ENCODE measurements around the gene NDUFAF2.
"Not testable (repeated sequence)": the region's sequence is repeated elsewhere in the genome, so short reads cannot be mapped to it uniquely, and the experiment has no call there.

The NDUFAF2 gene

GRCh38 chr5:61186634-61187033 is 241.6 kb downstream of the NDUFAF2 start:
- H3K36me3 ChIP-seq (ENCODE audit: control insufficient read depth in 4 of 4, insufficient read depth in 4 of 4, low read length in 3 of 4): no peaks in the 10 kb centered on the region
- H3K4me3 ChIP-seq (ENCODE audit: control insufficient read depth in 1 of 7, extremely low read depth in 1 of 7, insufficient read depth in 4 of 7, low read depth in 2 of 7, low read length in 6 of 7): no peak overlapping the region
- H3K27me3 ChIP-seq (replicated peaks in 2 of 5; ENCODE audit: control insufficient read depth in 4 of 5, insufficient read depth in 5 of 5, low read length in 4 of 5): no peaks in the 10 kb centered on the region
- WGBS (ENCODE audit: insufficient coverage): 92% methylated on average over 2 of the region's 2 CpGs
- H3K4me1 ChIP-seq (ENCODE audit: control extremely low read depth in 1 of 4, control insufficient read depth in 4 of 4, insufficient read depth in 4 of 4, low read length in 3 of 4): peaks cover 0 to 8% (median 6%) of the 10 kb centered on the region in 4 experiments
- H3K9me3 ChIP-seq (ENCODE audit: control extremely low read depth in 1 of 5, control insufficient read depth in 4 of 5, insufficient read depth in 2 of 5, low read depth in 1 of 5, low read length in 4 of 5): peaks cover 0 to under 1% (median 0%) of the 10 kb centered on the region in 5 experiments
- ChIA-PET CTCF (no interaction called here), POLR2A (no interaction called here)
- H3K27ac ChIP-seq (ENCODE audit: insufficient read depth in 1 of 2, low read depth in 1 of 2, low read length in 2 of 2, poor library complexity in 1 of 2, severe bottlenecking in 2 of 2): no peak overlapping the region
- no peak for DNase-seq

- H3K27me3 ChIP-seq (replicated peaks in 2 of 5; ENCODE audit: control insufficient read depth in 4 of 5, insufficient read depth in 5 of 5, low read length in 4 of 5); DNase-seq; H3K27ac ChIP-seq (ENCODE audit: insufficient read depth in 1 of 2, low read depth in 1 of 2, low read length in 2 of 2, poor library complexity in 1 of 2, severe bottlenecking in 2 of 2); CTCF ChIA-PET; H3K4me3 ChIP-seq (ENCODE audit: control insufficient read depth in 1 of 7, extremely low read depth in 1 of 7, insufficient read depth in 4 of 7, low read depth in 2 of 7, low read length in 6 of 7); POLR2A ChIA-PET; H3K4me1 ChIP-seq (ENCODE audit: control extremely low read depth in 1 of 4, control insufficient read depth in 4 of 4, insufficient read depth in 4 of 4, low read length in 3 of 4); H3K9me3 ChIP-seq (ENCODE audit: control extremely low read depth in 1 of 5, control insufficient read depth in 4 of 5, insufficient read depth in 2 of 5, low read depth in 1 of 5, low read length in 4 of 5); H3K36me3 ChIP-seq (ENCODE audit: control insufficient read depth in 4 of 4, insufficient read depth in 4 of 4, low read length in 3 of 4): not testable (repeated sequence)
These were observed 242.3 kb downstream of the NDUFAF2 start for GRCh38 chr5:61187352-61187751.

- H3K4me3 ChIP-seq (ENCODE audit: control insufficient read depth in 1 of 7, extremely low read depth in 1 of 7, insufficient read depth in 4 of 7, low read depth in 2 of 7, low read length in 6 of 7); H3K4me1 ChIP-seq (ENCODE audit: control extremely low read depth in 1 of 4, control insufficient read depth in 4 of 4, insufficient read depth in 4 of 4, low read length in 3 of 4); CTCF ChIA-PET; DNase-seq; H3K9me3 ChIP-seq (ENCODE audit: control extremely low read depth in 1 of 5, control insufficient read depth in 4 of 5, insufficient read depth in 2 of 5, low read depth in 1 of 5, low read length in 4 of 5); H3K27me3 ChIP-seq (replicated peaks in 2 of 5; ENCODE audit: control insufficient read depth in 4 of 5, insufficient read depth in 5 of 5, low read length in 4 of 5); POLR2A ChIA-PET; H3K36me3 ChIP-seq (ENCODE audit: control insufficient read depth in 4 of 4, insufficient read depth in 4 of 4, low read length in 3 of 4); H3K27ac ChIP-seq (ENCODE audit: insufficient read depth in 1 of 2, low read depth in 1 of 2, low read length in 2 of 2, poor library complexity in 1 of 2, severe bottlenecking in 2 of 2): not testable (repeated sequence)
- 96% methylated on average over 2 of the region's 2 CpGs for WGBS (ENCODE audit: insufficient coverage)
These were observed 242.8 kb downstream of the NDUFAF2 start for GRCh38 chr5:61187826-61188225.

- WGBS (ENCODE audit: insufficient coverage): 100% methylated on average over 1 of the region's 2 CpGs
- ChIA-PET CTCF (interaction anchor here (1.0 kb wide), 1 partner anchor 40 kb away, joined by 3 read pairs; no protein-coding TSS in a partner anchor), POLR2A (no interaction called here)
These were observed 253.6 kb downstream of the NDUFAF2 start for GRCh38 chr5:61198606-61199005.

GRCh38 chr5:61200582-61201155 is 255.7 kb downstream of the NDUFAF2 start:
- DNase-seq: no peak
- Histone ChIP-seq H3K27me3 (replicated peaks in 2 of 5; ENCODE audit: control insufficient read depth in 4 of 5, insufficient read depth in 5 of 5, low read length in 4 of 5) (no peaks in the 10 kb centered on the region), H3K4me1 (ENCODE audit: control extremely low read depth in 1 of 4, control insufficient read depth in 4 of 4, insufficient read depth in 4 of 4, low read length in 3 of 4) (no peaks in the 10 kb centered on the region), H3K36me3 (ENCODE audit: control insufficient read depth in 4 of 4, insufficient read depth in 4 of 4, low read length in 3 of 4) (no peaks in the 10 kb centered on the region), H3K27ac (ENCODE audit: insufficient read depth in 1 of 2, low read depth in 1 of 2, low read length in 2 of 2, poor library complexity in 1 of 2, severe bottlenecking in 2 of 2) (no peak overlapping the region), H3K9me3 (ENCODE audit: control extremely low read depth in 1 of 5, control insufficient read depth in 4 of 5, insufficient read depth in 2 of 5, low read depth in 1 of 5, low read length in 4 of 5) (peaks cover 0 to 10% (median 7%) of the 10 kb centered on the region in 5 experiments), H3K4me3 (ENCODE audit: control insufficient read depth in 1 of 7, extremely low read depth in 1 of 7, insufficient read depth in 4 of 7, low read depth in 2 of 7, low read length in 6 of 7) (no peak overlapping the region)
- CTCF ChIA-PET: interaction anchor here (1.2 to 1.4 kb wide), 3 partner anchors 67 to 129 kb away, joined by 3 read pairs; no protein-coding TSS in a partner anchor
- POLR2A ChIA-PET: interaction anchor here (0.5 kb wide), 1 partner anchor 1968 kb away, joined by 4 read pairs; no protein-coding TSS in a partner anchor
- 94% methylated on average over 6 of the region's 8 CpGs for WGBS (ENCODE audit: insufficient coverage)

More at GRCh38 chr5:61198606-61199005, 253.6 kb downstream of the NDUFAF2 start:
- Histone ChIP-seq H3K27me3 (replicated peaks in 2 of 5; ENCODE audit: control insufficient read depth in 4 of 5, insufficient read depth in 5 of 5, low read length in 4 of 5) (no peaks in the 10 kb centered on the region), H3K4me1 (ENCODE audit: control extremely low read depth in 1 of 4, control insufficient read depth in 4 of 4, insufficient read depth in 4 of 4, low read length in 3 of 4) (no peaks in the 10 kb centered on the region), H3K9me3 (ENCODE audit: control extremely low read depth in 1 of 5, control insufficient read depth in 4 of 5, insufficient read depth in 2 of 5, low read depth in 1 of 5, low read length in 4 of 5) (peaks cover 0 to 10% (median 3%) of the 10 kb centered on the region in 5 experiments), H3K36me3 (ENCODE audit: control insufficient read depth in 4 of 4, insufficient read depth in 4 of 4, low read length in 3 of 4) (no peaks in the 10 kb centered on the region), H3K4me3 (ENCODE audit: control insufficient read depth in 1 of 7, extremely low read depth in 1 of 7, insufficient read depth in 4 of 7, low read depth in 2 of 7, low read length in 6 of 7) (no peak overlapping the region), H3K27ac (ENCODE audit: insufficient read depth in 1 of 2, low read depth in 1 of 2, low read length in 2 of 2, poor library complexity in 1 of 2, severe bottlenecking in 2 of 2) (no peak overlapping the region)
- peak in 1 of 3 donors; percentile 19 for DNase-seq

- no CpG with 5 or more reads among the region's 2 CpGs for WGBS (ENCODE audit: insufficient coverage)
- ChIA-PET CTCF (no interaction called here), POLR2A (no interaction called here)
- no peak overlapping the region for H3K27ac ChIP-seq (ENCODE audit: insufficient read depth in 1 of 2, low read depth in 1 of 2, low read length in 2 of 2, poor library complexity in 1 of 2, severe bottlenecking in 2 of 2)
- no peaks in the 10 kb centered on the region for H3K4me1 ChIP-seq (ENCODE audit: control extremely low read depth in 1 of 4, control insufficient read depth in 4 of 4, insufficient read depth in 4 of 4, low read length in 3 of 4)
- H3K9me3 ChIP-seq (ENCODE audit: control extremely low read depth in 1 of 5, control insufficient read depth in 4 of 5, insufficient read depth in 2 of 5, low read depth in 1 of 5, low read length in 4 of 5): peaks cover 0 to 11% (median 7%) of the 10 kb centered on the region in 5 experiments
- no peaks in the 10 kb centered on the region for H3K27me3 ChIP-seq (replicated peaks in 2 of 5; ENCODE audit: control insufficient read depth in 4 of 5, insufficient read depth in 5 of 5, low read length in 4 of 5)
- DNase-seq: no peak
- no peak overlapping the region for H3K4me3 ChIP-seq (ENCODE audit: control insufficient read depth in 1 of 7, extremely low read depth in 1 of 7, insufficient read depth in 4 of 7, low read depth in 2 of 7, low read length in 6 of 7)
- H3K36me3 ChIP-seq (ENCODE audit: control insufficient read depth in 4 of 4, insufficient read depth in 4 of 4, low read length in 3 of 4): no peaks in the 10 kb centered on the region
These were observed 257.2 kb downstream of the NDUFAF2 start for GRCh38 chr5:61202213-61202612.

Data from common myeloid progenitor, CD34-positive (primary cell).